PC-3 (cell line): ENCODE measurements around the gene KRTAP5-4. TPM values are rescaled to one million over a fixed set of nuclear protein-coding genes. Genes with fewer than 3 reads are reported as not detected.
A peak's percentile ranks its signal among the peaks of the same experiment; 100 is the strongest.

Source experiments
- ATAC-seq: fragments of 200-7000 bp; cut with Tn5 transposase; 2 replicates; pipeline ENCODE4 v1.9.1; 2020; ENCODE audit warnings: mild to moderate bottlenecking, moderate library complexity
- BruUV-seq: library from RNA; stranded (reverse); fragments of 400-500 nt; replicated peaks from 2 replicates; lab custom pipeline; 2021; lab: Mats Ljungman, UMichigan
- CTCF ChIA-PET: fragments of 300-600 bp; sonication (Branson Sonifier 250); formaldehyde crosslinking; loops from one replicate; lab custom pipeline; 2022; ENCODE audit warnings: antibody characterized with exemption; lab: Charles Lee
- POLR2A ChIA-PET: fragments of 300-600 bp; sonication (Branson Sonifier 250); formaldehyde crosslinking; loops from one replicate; lab custom pipeline; 2022; ENCODE audit warnings: antibody characterized with exemption; ENCODE audit not compliant: unreplicated experiment; lab: Charles Lee
- DNase-seq: peaks from one replicate; pipeline ENCODE4 v3.0.0-alpha.2; 2015
- H2AFZ ChIP-seq: fragments of 300-600 bp; sonication (generic); 2 replicates; pipeline ENCODE4 v1.6.0; 2016; ENCODE audit warnings: antibody characterized with exemption, low read length
- H3F3A ChIP-seq: fragments of 300-600 bp; sonication (generic); one replicate; pipeline ENCODE4 v1.6.0; 2017; ENCODE audit warnings: antibody characterized with exemption, low read length, control low read depth, mild to moderate bottlenecking; ENCODE audit not compliant: unreplicated experiment
- H3K27ac ChIP-seq: fragments of 300-600 bp; sonication (generic); 2 replicates; pipeline ENCODE4 v1.5.1; 2016; ENCODE audit warnings: mild to moderate bottlenecking, low read length
- H3K27me3 ChIP-seq: fragments of 300-600 bp; sonication (generic); 2 replicates; pipeline ENCODE4 v1.6.1; 2016; ENCODE audit warnings: low read length, mixed read lengths
- H3K36me3 ChIP-seq: fragments of 300-600 bp; sonication (generic); 2 replicates; pipeline ENCODE4 v1.6.1; 2016; ENCODE audit warnings: low read depth, mixed run types, low read length, mixed read lengths
- H3K4me1 ChIP-seq: fragments of 300-600 bp; sonication (generic); 2 replicates; pipeline ENCODE4 v1.5.1; 2016; ENCODE audit warnings: low read length; ENCODE audit not compliant: insufficient read depth
- H3K4me2 ChIP-seq: fragments of 300-600 bp; sonication (generic); 2 replicates; pipeline ENCODE4 v1.6.0; 2016; ENCODE audit warnings: low read length
- H3K4me3 ChIP-seq: fragments of 300-600 bp; sonication (generic); 2 replicates; pipeline ENCODE4 v1.5.1; 2016; ENCODE audit warnings: mild to moderate bottlenecking, low read length, mixed read lengths
- H3K79me2 ChIP-seq: fragments of 300-600 bp; sonication (generic); 2 replicates; pipeline ENCODE4 v1.6.1; 2017; ENCODE audit warnings: low read length, mixed read lengths
- H3K9ac ChIP-seq: fragments of 300-600 bp; sonication (generic); 2 replicates; pipeline ENCODE4 v1.6.0; 2016; ENCODE audit warnings: mild to moderate bottlenecking, low read length
- H3K9me2 ChIP-seq: fragments of 300-600 bp; sonication (generic); replicated peaks from 2 replicates; pipeline ENCODE4 v1.6.1; 2016; ENCODE audit warnings: mixed run types, low read length, mixed read lengths
- H3K9me3 ChIP-seq: fragments of 300-600 bp; sonication (generic); 2 replicates; pipeline ENCODE4 v1.6.1; 2016; ENCODE audit warnings: low read length, mixed read lengths
- H4K20me1 ChIP-seq: fragments of 300-600 bp; sonication (generic); 2 replicates; pipeline ENCODE4 v1.6.1; 2016; ENCODE audit warnings: low read length, mixed read lengths
- EZH2 ChIP-seq: fragments of 300-600 bp; sonication (generic); IDR thresholded peaks from one replicate; pipeline ENCODE4 v1.6.1; 2017; ENCODE audit warnings: antibody characterized with exemption, mild to moderate bottlenecking, low read length; ENCODE audit not compliant: unreplicated experiment
- EZH2phosphoT487 ChIP-seq: fragments of 300-600 bp; sonication (generic); IDR thresholded peaks from 2 replicates; pipeline ENCODE4 v1.6.1; 2018; ENCODE audit warnings: mild to moderate bottlenecking, antibody characterized with exemption, low read length, borderline replicate concordance
- intact Hi-C: fragments of 100-400 bp; cut with micrococcal nuclease; formaldehyde crosslinking; loops from 2 replicates; pipeline ENCODE4 v1.9.0; 2023
- total RNA-seq: library from RNA; depleted of rRNA; stranded (reverse); fragments of >200 nt; gene quantifications from 2 replicates; pipeline ENCODE4 v1.2.3, GENCODE V29; 2014
- TF ChIP-seq, protein P1 (sequence below): fragments of 300-600 bp; sonication (generic); conservative IDR thresholded peaks from 2 replicates; pipeline ENCODE4 v1.5.1; 2017; ENCODE audit warnings: antibody characterized with exemption, low read depth, mild to moderate bottlenecking, low read length

Gene KRTAP5-4
- total RNA-seq, 1 experiment from 2014 or later, result not detected

DNA sequence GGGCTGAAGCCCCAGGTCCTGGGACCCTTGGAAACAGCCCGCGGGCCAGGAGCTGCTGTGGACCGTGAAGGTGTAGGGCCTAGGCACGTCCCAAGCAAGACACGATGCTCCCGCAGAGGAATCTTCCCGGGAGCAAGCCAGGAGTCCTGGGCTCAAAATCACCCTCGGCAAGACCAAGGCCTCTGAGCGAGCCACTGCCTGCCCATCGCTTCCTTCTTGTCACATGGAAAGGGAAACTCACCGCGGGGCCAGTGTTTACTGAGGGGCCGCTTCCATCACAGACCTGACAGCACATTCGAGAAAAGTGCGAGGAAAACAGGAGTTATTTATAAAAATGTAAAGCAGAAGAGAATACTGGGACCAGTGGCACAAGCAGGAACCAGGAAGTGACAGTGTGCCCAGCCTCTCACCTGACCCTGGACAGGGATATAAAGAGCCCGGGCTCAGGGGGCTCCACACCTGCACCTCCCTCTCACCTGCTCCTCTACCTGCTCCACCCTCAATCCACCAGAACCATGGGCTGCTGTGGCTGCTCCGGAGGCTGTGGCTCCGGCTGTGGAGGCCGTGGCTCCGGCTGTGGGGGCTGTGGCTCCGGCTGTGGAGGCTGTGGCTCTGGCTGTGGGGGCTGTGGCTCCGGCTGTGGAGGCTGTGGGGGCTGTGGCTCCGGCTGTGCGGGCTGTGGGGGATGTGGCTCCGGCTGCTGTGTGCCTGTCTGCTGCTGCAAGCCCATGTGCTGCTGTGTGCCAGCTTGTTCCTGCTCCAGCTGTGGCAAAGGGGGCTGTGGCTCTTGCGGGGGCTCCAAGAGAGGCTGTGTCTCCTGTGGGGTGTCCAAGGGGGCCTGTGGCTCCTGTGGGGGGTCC, 7.6 kb upstream of the KRTAP5-4 start, which contains the start of gene KRTAP5-5:
Gene KRTAP5-5 (plus strand): TSS at position 450 of the 860 bp plus-strand sequence. CDS start 66 bp downstream, at position 516.
- H2AFZ ChIP-seq, result no peak within 1 kb of the TSS
- TF ChIP-seq EZH2 (no peak), EZH2phosphoT487 (no peak)
- TF ChIP-seq, protein P1, sequence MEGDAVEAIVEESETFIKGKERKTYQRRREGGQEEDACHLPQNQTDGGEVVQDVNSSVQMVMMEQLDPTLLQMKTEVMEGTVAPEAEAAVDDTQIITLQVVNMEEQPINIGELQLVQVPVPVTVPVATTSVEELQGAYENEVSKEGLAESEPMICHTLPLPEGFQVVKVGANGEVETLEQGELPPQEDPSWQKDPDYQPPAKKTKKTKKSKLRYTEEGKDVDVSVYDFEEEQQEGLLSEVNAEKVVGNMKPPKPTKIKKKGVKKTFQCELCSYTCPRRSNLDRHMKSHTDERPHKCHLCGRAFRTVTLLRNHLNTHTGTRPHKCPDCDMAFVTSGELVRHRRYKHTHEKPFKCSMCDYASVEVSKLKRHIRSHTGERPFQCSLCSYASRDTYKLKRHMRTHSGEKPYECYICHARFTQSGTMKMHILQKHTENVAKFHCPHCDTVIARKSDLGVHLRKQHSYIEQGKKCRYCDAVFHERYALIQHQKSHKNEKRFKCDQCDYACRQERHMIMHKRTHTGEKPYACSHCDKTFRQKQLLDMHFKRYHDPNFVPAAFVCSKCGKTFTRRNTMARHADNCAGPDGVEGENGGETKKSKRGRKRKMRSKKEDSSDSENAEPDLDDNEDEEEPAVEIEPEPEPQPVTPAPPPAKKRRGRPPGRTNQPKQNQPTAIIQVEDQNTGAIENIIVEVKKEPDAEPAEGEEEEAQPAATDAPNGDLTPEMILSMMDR, result no peak
- H3K4me2 ChIP-seq, result no peak within 1 kb of the TSS
- no peaks in the 10 kb centered on the region for H3F3A ChIP-seq
- no peaks in the 10 kb centered on the region for H3K79me2 ChIP-seq
- no peaks in the 10 kb centered on the region for H3K9me3 ChIP-seq
- no peaks in the 10 kb centered on the region for H4K20me1 ChIP-seq
- H3K4me1 ChIP-seq, result no peaks in the 10 kb centered on the region
- no peak within 1 kb of the TSS for H3K4me3 ChIP-seq
- POLR2A ChIA-PET, result interaction anchor here (0.6 kb wide), 1 partner anchor 40 kb away, joined by 3 read pairs; no protein-coding TSS in a partner anchor
- no peak within 1 kb of the TSS for H3K27ac ChIP-seq
- no peaks in the 10 kb centered on the region for H3K36me3 ChIP-seq
- DNase-seq (no peak), ATAC-seq (no peak)
- H3K9me2 ChIP-seq, result no peaks in the 10 kb centered on the region
- BruUV-seq, result no TSS peak
- H3K9ac ChIP-seq, result no peak within 1 kb of the TSS
- intact Hi-C loops, result no loop called here
- CTCF ChIA-PET, result no interaction called here
- peaks cover 48% of the 10 kb centered on the region for H3K27me3 ChIP-seq

DNA sequence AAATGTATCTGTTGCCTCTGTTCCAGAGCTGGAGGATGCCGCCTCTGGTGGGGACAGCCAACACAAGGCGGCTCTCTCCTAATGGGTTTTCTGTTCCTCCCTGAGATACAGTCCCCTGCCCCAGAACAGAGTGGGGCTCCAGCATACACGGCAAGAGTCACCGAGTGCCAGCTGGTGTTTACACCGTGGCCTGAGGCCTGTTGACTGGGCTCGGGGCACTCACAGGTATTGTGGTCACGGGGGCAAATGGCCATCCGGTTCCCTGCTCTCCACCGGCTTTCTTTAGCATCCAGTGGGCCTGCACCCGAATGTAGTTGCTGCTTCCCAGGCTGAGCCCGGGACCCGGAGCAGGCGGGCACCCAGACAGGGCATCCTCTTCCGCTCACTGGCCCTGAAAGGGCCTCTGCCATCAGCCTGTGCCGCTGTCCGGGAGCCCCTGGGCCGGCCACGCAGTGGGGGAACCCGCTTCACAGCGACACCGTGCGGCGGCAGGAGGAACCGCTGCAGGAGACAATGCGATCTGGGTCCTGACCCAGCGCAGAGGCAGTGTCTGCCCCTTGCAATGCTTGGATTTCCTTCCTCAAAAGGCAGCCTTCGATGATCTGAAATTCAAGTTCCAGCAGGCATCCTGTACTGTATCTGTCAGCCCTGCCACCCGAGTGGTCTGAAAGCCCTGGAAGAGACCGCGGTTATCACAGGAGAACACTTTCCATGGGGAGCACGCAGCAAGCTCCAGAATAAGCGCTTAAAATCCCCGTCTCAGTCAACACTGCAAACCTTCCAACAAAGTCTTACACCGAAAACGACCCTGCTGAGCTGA, 6.8 kb upstream of the KRTAP5-4 start:
- H2AFZ ChIP-seq, result no peak overlapping the region
- no TSS peak for BruUV-seq
- CTCF ChIA-PET, result no interaction called here

More for the DNA sequence above, 6.8 kb upstream of the KRTAP5-4 start:
- Histone ChIP-seq H3K9me2 (no peaks in the 10 kb centered on the region), H4K20me1 (no peaks in the 10 kb centered on the region), H3K4me1 (no peaks in the 10 kb centered on the region), H3K27ac (no peak overlapping the region), H3K9ac (no peak overlapping the region), H3K9me3 (no peaks in the 10 kb centered on the region), H3K79me2 (no peaks in the 10 kb centered on the region), H3K27me3 (peaks cover 40% of the 10 kb centered on the region), H3F3A (no peaks in the 10 kb centered on the region), H3K4me3 (no peak overlapping the region), H3K36me3 (no peaks in the 10 kb centered on the region), H3K4me2 (no peak overlapping the region)
- DNase-seq, result peak; percentile 47
- intact Hi-C loops, result no loop called here
- TF ChIP-seq EZH2phosphoT487 (no peak), EZH2 (no peak)
- TF ChIP-seq, protein P1, result peak; percentile 88
- ATAC-seq, result peak; percentile 86
- POLR2A ChIA-PET, result no interaction called here
